ENCODE measurements around the gene TIGAR. TPM values are rescaled to one million over a fixed set of nuclear protein-coding genes. Genes with fewer than 3 reads are reported as not detected.

The TIGAR gene
- total RNA-seq, 2 experiments from 2014 or later = 8.2 to 8.7 TPM

DNA sequence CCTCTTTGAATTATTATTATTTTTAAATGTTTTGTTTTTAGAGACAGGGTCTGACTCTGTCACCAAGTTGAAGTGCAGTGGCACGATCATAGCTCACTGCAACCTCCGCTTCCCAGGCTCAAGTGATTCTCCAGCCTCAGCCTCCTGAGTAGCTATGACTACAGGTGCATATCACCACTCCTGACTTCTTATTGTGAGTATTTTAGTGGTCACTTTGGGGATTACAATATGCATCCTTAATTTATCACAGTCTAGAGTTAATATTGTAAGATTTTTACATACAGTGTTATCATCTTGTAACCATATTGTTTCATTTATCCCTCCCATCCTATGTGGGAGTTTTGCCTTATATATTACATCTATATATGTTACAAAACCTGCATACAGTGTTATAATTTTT, 45.1 kb downstream of the TIGAR start:
- Mint-ChIP-seq H3K4me3 (no peak overlapping the region), H3K27ac (no peak overlapping the region), H3K36me3 (ENCODE audit: low read depth) (no peaks in the 10 kb centered on the region), H3K27me3 (peaks cover 7% of the 10 kb centered on the region), H3K4me1 (ENCODE audit: low read depth) (no peaks in the 10 kb centered on the region), H3K9me3 (no peaks in the 10 kb centered on the region)
- DNase-seq = no peak
- CTCF ChIA-PET = interaction anchor here (1.4 kb wide), 1 partner anchor 56 kb away, joined by 3 read pairs; no protein-coding TSS in a partner anchor
- no peak for ATAC-seq
- POLR2A ChIA-PET = no interaction called here
- intact Hi-C loops (cut with micrococcal nuclease) = no loop called here
- TF ChIP-seq, protein P1, sequence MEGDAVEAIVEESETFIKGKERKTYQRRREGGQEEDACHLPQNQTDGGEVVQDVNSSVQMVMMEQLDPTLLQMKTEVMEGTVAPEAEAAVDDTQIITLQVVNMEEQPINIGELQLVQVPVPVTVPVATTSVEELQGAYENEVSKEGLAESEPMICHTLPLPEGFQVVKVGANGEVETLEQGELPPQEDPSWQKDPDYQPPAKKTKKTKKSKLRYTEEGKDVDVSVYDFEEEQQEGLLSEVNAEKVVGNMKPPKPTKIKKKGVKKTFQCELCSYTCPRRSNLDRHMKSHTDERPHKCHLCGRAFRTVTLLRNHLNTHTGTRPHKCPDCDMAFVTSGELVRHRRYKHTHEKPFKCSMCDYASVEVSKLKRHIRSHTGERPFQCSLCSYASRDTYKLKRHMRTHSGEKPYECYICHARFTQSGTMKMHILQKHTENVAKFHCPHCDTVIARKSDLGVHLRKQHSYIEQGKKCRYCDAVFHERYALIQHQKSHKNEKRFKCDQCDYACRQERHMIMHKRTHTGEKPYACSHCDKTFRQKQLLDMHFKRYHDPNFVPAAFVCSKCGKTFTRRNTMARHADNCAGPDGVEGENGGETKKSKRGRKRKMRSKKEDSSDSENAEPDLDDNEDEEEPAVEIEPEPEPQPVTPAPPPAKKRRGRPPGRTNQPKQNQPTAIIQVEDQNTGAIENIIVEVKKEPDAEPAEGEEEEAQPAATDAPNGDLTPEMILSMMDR (IDR thresholded peaks at IDR 0.05) = no peak

DNA sequence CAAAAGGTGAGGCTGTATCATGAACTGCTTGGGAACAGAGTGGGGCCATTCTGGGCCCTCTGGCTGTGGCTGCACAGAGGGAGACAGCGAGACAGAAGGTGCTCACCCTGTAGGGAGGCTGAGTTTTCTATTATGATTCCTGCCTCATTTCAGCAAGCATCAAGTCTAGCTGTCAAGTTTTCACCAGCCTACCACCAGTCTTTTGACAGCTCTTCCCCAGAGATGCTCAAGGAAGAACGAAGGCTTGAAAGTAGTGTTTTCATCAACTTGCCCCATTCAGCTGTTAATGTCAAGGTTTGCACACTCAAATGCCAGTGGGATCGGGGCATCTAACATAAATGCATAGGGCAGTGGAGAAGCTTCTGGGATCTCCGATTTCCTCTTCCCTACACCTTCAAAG, 48.5 kb downstream of the TIGAR start:
- no peak for ATAC-seq
- Mint-ChIP-seq H3K4me1 (ENCODE audit: low read depth) (no peaks in the 10 kb centered on the region), H3K27ac (no peak overlapping the region), H3K9me3 (no peaks in the 10 kb centered on the region), H3K4me3 (no peak overlapping the region), H3K36me3 (ENCODE audit: low read depth) (no peaks in the 10 kb centered on the region), H3K27me3 (peaks cover 4% of the 10 kb centered on the region)
- TF ChIP-seq, protein P1 (IDR thresholded peaks at IDR 0.05) = no peak
- intact Hi-C loops (cut with micrococcal nuclease) = no loop called here
- DNase-seq = no peak
- POLR2A ChIA-PET = no interaction called here
- CTCF ChIA-PET = no interaction called here

DNA sequence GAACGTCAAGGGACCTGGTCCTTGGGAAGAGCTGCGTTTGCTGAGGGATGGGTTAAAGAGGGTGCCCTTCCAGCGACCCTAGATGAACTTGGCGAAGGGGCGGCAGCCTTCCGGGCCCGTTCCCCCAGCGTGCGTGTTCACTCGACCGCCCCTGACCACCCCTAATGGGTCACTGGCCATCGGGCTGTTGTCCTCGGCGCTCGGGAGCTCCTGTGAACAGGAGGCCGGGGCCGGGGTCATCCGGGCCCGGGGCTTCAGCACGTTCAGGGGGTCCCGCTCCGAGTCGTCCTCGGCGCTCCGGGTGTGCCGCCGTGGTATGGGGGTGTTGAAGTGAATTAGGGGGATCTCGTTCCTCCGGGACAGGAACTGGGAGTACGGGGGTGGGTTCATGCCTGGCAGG, 49.3 kb downstream of the TIGAR start:
- TF ChIP-seq, protein P1 (IDR thresholded peaks at IDR 0.05) = no peak
- H3K27me3 Mint-ChIP-seq = peaks cover 4% of the 10 kb centered on the region
- H3K9me3 Mint-ChIP-seq = no peaks in the 10 kb centered on the region
- H3K4me3 Mint-ChIP-seq = no peak overlapping the region
- no peak for DNase-seq
- H3K36me3 Mint-ChIP-seq (ENCODE audit: low read depth) = no peaks in the 10 kb centered on the region
- ChIA-PET POLR2A (no interaction called here), CTCF (no interaction called here)
- ATAC-seq = no peak
- H3K4me1 Mint-ChIP-seq (ENCODE audit: low read depth) = no peaks in the 10 kb centered on the region
- intact Hi-C loops (cut with micrococcal nuclease) = no loop called here
- no peak overlapping the region for H3K27ac Mint-ChIP-seq

DNA sequence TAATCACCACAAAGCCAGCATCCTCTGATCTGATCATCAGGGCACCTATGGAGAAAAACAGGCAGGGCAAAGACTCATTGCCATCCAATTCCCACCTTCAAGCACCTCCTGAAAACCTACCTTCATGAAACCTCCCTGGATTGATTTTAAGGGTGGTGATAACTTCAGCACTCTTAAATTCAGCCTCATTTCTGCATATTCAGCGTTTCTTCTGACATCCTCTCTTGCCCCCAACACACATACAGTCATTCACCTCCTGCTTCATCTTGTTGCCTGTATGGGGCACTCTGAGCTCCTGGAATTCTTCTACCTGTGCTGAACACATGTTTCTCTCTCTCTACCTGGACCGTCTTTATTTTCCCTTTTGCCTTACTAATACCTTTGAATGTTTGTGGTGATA, 51.6 kb downstream of the TIGAR start:
- Mint-ChIP-seq H3K4me1 (ENCODE audit: low read depth) (no peaks in the 10 kb centered on the region), H3K27me3 (peaks cover 4% of the 10 kb centered on the region), H3K9me3 (no peaks in the 10 kb centered on the region), H3K36me3 (ENCODE audit: low read depth) (no peaks in the 10 kb centered on the region), H3K4me3 (no peak overlapping the region), H3K27ac (no peak overlapping the region)
- DNase-seq (no peak), ATAC-seq (no peak)
- CTCF ChIA-PET = no interaction called here
- intact Hi-C loops (cut with micrococcal nuclease) = no loop called here
- TF ChIP-seq, protein P1 (IDR thresholded peaks at IDR 0.05) = no peak
- POLR2A ChIA-PET = no interaction called here

DNA sequence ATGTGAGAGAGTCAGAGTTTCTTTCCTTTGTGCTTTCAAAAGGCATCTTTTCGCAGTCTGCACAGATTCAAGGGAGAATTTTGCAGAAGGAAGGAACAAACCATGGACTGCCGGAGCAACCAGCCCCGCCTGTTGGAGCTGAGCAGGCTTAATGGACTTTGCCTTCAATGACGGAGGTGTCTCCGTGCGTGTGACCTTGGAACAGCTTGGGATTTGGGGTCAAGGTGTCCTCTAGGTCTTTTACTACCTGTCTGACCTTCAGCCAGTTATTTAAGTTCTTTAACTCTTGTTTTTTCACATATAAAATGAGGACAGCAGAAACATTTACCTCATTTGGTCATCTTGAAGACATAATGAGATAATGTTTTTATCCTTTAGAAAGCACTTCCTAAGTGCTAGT, 54.4 kb downstream of the TIGAR start:
- ATAC-seq = no peak
- CTCF ChIA-PET = no interaction called here
- no peak for DNase-seq
- H3K36me3 Mint-ChIP-seq (ENCODE audit: low read depth) = no peaks in the 10 kb centered on the region
- no peak overlapping the region for H3K27ac Mint-ChIP-seq
- TF ChIP-seq, protein P1 (IDR thresholded peaks at IDR 0.05) = no peak
- POLR2A ChIA-PET = no interaction called here
- no peaks in the 10 kb centered on the region for H3K4me1 Mint-ChIP-seq (ENCODE audit: low read depth)
- peaks cover 15% of the 10 kb centered on the region for H3K27me3 Mint-ChIP-seq
- no peaks in the 10 kb centered on the region for H3K9me3 Mint-ChIP-seq
- intact Hi-C loops (cut with micrococcal nuclease) = no loop called here
- no peak overlapping the region for H3K4me3 Mint-ChIP-seq

Measured in activated CD8-positive, alpha-beta T cell treated with anti-CD3 and anti-CD28 coated beads for 36 hours (primary cell).